SK-N-SH (cell line): Measurements from ENCODE around the gene RCBTB2. TPM values are rescaled to one million over a fixed set of nuclear protein-coding genes. Genes with fewer than 3 reads are reported as not detected.

Experiments used
- CTCF ChIA-PET: fragments of 300-600, 350-600 bp; formaldehyde crosslinking; extraction: SDS; loops from one replicate; lab custom pipeline; 2021; lab: Yijun Ruan, JAX
- POLR2A ChIA-PET: fragments of 350-600 bp; sonication (Branson Sonifier 250); formaldehyde crosslinking; extraction: SDS; loops from one replicate; lab custom pipeline; 2020; ENCODE audit warnings: antibody characterized with exemption, inconsistent platforms; lab: Yijun Ruan, JAX
- DNase-seq: peaks from one replicate; pipeline ENCODE4 v3.0.0; 2012
- H2AFZ ChIP-seq: fragments of 200-600 bp; sonication (generic); 2 replicates; pipeline ENCODE4 v1.8.1; 2016; ENCODE audit warnings: antibody characterized with exemption, mild to moderate bottlenecking, low read depth
- H3F3A ChIP-seq: fragments of 200-600 bp; sonication (generic); replicated peaks from 2 replicates; pipeline ENCODE3; 2016; ENCODE audit warnings: antibody characterized with exemption, mild to moderate bottlenecking; ENCODE audit not compliant: insufficient read depth
- H3K27ac ChIP-seq, 2 experiments: fragments of 200-500 bp in 1 of 2; fragments of 200-600 bp in 1 of 2; sonication (Bioruptor generic) in 1 of 2; sonication (generic), shearing (Covaris generic) in 1 of 2; 2 replicates each; pipeline versions ENCODE4 v1.5.1 to v1.6.1; 2014 to 2016; ENCODE audit warnings: low read depth in 2 of 2, inconsistent platforms in 1 of 2, low read length in 1 of 2, mild to moderate bottlenecking in 1 of 2, mixed read lengths in 1 of 2
- H3K27me3 ChIP-seq: fragments of 200-600 bp; sonication (generic), shearing (Covaris generic); 2 replicates; pipeline ENCODE4 v1.6.1; 2016; ENCODE audit warnings: mixed run types; ENCODE audit not compliant: insufficient read depth
- H3K36me3 ChIP-seq, 2 experiments: fragments of 200-500 bp in 1 of 2; fragments of 200-600 bp in 1 of 2; sonication (Bioruptor generic) in 1 of 2; sonication (generic) in 1 of 2; replicated peaks in 1 of 2; 2 replicates each; pipeline versions ENCODE3 to v1.5.1; 2014 to 2016; ENCODE audit warnings: low read length in 1 of 2, mild to moderate bottlenecking in 1 of 2; ENCODE audit not compliant: insufficient read depth in 2 of 2, control insufficient read depth in 1 of 2
- H3K4me1 ChIP-seq, 2 experiments: fragments of 200-500 bp in 1 of 2; fragments of 200-600 bp in 1 of 2; sonication (Bioruptor generic) in 1 of 2; sonication (generic), shearing (Covaris generic) in 1 of 2; 2 replicates each; pipeline versions ENCODE4 v1.5.1 to v1.6.1; 2014 to 2016; ENCODE audit warnings: low read depth in 1 of 2, low read length in 1 of 2, mixed run types in 1 of 2; ENCODE audit not compliant: insufficient read depth in 2 of 2, control insufficient read depth in 1 of 2
- H3K4me2 ChIP-seq: fragments of 200-600 bp; sonication (generic), shearing (Covaris generic); 2 replicates; pipeline ENCODE4 v1.6.1; 2017; ENCODE audit warnings: mixed run types
- H3K4me3 ChIP-seq, 2 experiments: fragments of 200-500 bp in 1 of 2; fragments of 200-600 bp in 1 of 2; sonication (Bioruptor generic) in 1 of 2; sonication (generic), shearing (Covaris generic) in 1 of 2; 2 replicates each; pipeline versions ENCODE4 v1.5.1 to v1.8.1; 2014 to 2016; ENCODE audit warnings: low read depth in 2 of 2, inconsistent platforms in 1 of 2, low read length in 1 of 2, mild to moderate bottlenecking in 1 of 2, mixed read lengths in 1 of 2, moderate library complexity in 1 of 2
- H3K79me2 ChIP-seq: fragments of 200-600 bp; sonication (generic); 2 replicates; pipeline ENCODE4 v1.8.1; 2017; ENCODE audit warnings: mild to moderate bottlenecking; ENCODE audit not compliant: insufficient read depth
- H3K9ac ChIP-seq: fragments of 200-600 bp; sonication (generic); 2 replicates; pipeline ENCODE4 v1.6.1; 2017; ENCODE audit warnings: mixed run types
- H3K9me2 ChIP-seq: fragments of 200-600 bp; sonication (generic); 2 replicates; pipeline ENCODE4 v1.6.1; 2017; ENCODE audit warnings: mixed run types
- H3K9me3 ChIP-seq: fragments of 200-600 bp; sonication (generic); 2 replicates; pipeline ENCODE4 v1.6.1; 2017; ENCODE audit warnings: mixed run types, mild to moderate bottlenecking, moderate library complexity
- H4K20me1 ChIP-seq: fragments of 200-600 bp; sonication (generic); 2 replicates; pipeline ENCODE4 v1.6.1; 2017; ENCODE audit warnings: mild to moderate bottlenecking, mixed run types; ENCODE audit not compliant: insufficient read depth
- CTCF ChIP-seq: fragments of 200-600 bp; sonication (generic); IDR thresholded peaks from 2 replicates; pipeline ENCODE4 v1.6.1; 2017; ENCODE audit warnings: antibody characterized with exemption, mild to moderate bottlenecking, moderate library complexity
- EP300 ChIP-seq, 2 experiments: IDR thresholded peaks; 2 replicates each; pipeline versions ENCODE4 v1.4.0 to v1.6.1; 2012; ENCODE audit warnings: borderline replicate concordance in 1 of 2, low read depth in 1 of 2, low read length in 1 of 2
- FOSL2 ChIP-seq: IDR thresholded peaks from 2 replicates; pipeline ENCODE4 v1.4.0; 2012; ENCODE audit warnings: low read depth, mild to moderate bottlenecking, moderate library complexity, borderline replicate concordance
- IRF3 ChIP-seq: fragments of 150-350 bp; IDR thresholded peaks from 2 replicates; pipeline ENCODE4 v1.6.1; 2016; ENCODE audit warnings: mild to moderate bottlenecking, low read depth, low read length
- JUND ChIP-seq: IDR thresholded peaks from 2 replicates; pipeline ENCODE4 v1.4.0; 2012
- NRF1 ChIP-seq: IDR thresholded peaks from 2 replicates; pipeline ENCODE4 v1.6.1; 2012; ENCODE audit warnings: low read depth, mild to moderate bottlenecking, low read length
- RAD21 ChIP-seq: IDR thresholded peaks from 2 replicates; pipeline ENCODE4 v1.6.1; 2012; ENCODE audit warnings: mild to moderate bottlenecking, low read length
- RXRA ChIP-seq: IDR thresholded peaks from 2 replicates; pipeline ENCODE4 v1.4.0; 2012; ENCODE audit warnings: low read depth, mild to moderate bottlenecking, borderline replicate concordance
- TCF12 ChIP-seq: IDR thresholded peaks from 2 replicates; pipeline ENCODE4 v1.4.0; 2012
- TEAD4 ChIP-seq: IDR thresholded peaks from 2 replicates; pipeline ENCODE4 v1.4.0; 2012; ENCODE audit warnings: mild to moderate bottlenecking, borderline replicate concordance; ENCODE audit not compliant: insufficient read depth
- USF2 ChIP-seq: fragments of 150-350 bp; IDR thresholded peaks from 2 replicates; pipeline ENCODE4 v1.6.1; 2017; ENCODE audit warnings: antibody characterized with exemption, low read length, low read depth, borderline replicate concordance
- YY1 ChIP-seq: IDR thresholded peaks from 2 replicates; pipeline ENCODE4 v1.4.0; 2012; ENCODE audit warnings: low read depth, mild to moderate bottlenecking
- WGBS: methylation state at CpG from one replicate; pipeline ENCODE4 v1.1.6; 2017; ENCODE audit warnings: low lambda C conversion rate; 5-methylcytosine and 5-hydroxymethylcytosine counted together
- polyA plus RNA-seq, 3 experiments: library from polyadenylated mRNA; depleted of rRNA; stranded (reverse); fragments of >200 nt; gene quantifications; 2 replicates each; pipeline ENCODE4 v1.2.3, GENCODE V29; 2012

RCBTB2 gene
- polyA plus RNA-seq, 1 of the 3 experiments (the other 2 are of a cell fraction): 2.8 TPM

- H3K9me3 ChIP-seq: no peaks in the 10 kb centered on the region
- no peaks in the 10 kb centered on the region for H3K79me2 ChIP-seq
- no peak overlapping the region for H3K4me3 ChIP-seq
- H3K27me3 ChIP-seq: no peaks in the 10 kb centered on the region
- no peaks in the 10 kb centered on the region for H4K20me1 ChIP-seq
- ChIA-PET CTCF (interaction anchor here (0.8 to 1.9 kb wide), 4 partner anchors 11 to 201 kb away, joined by 3 to 8 read pairs (median 4); no protein-coding TSS in a partner anchor), POLR2A (no interaction called here)
- H3K27ac ChIP-seq: no peak overlapping the region
- no peaks in the 10 kb centered on the region for H3K36me3 ChIP-seq
- peaks cover 4% of the 10 kb centered on the region for H3F3A ChIP-seq
- DNase-seq: no peak
- H3K9me2 ChIP-seq: no peaks in the 10 kb centered on the region
- TF ChIP-seq RXRA: no peak
- no peak for TF ChIP-seq TCF12
- no peak for TF ChIP-seq IRF3
- no peak for TF ChIP-seq JUND
- TF ChIP-seq TEAD4: no peak
- no peak for TF ChIP-seq RAD21
- no peak for TF ChIP-seq YY1
- TF ChIP-seq CTCF: no peak
- TF ChIP-seq EP300 (IDR thresholded peaks at IDR 0.05; ENCODE audit: borderline replicate concordance in 1 of 2, low read depth in 1 of 2, low read length in 1 of 2): no peak
- no peak for TF ChIP-seq FOSL2
- TF ChIP-seq NRF1: no peak
- no peak for TF ChIP-seq USF2
- H3K4me1 ChIP-seq: peaks cover 0 to 2% of the 10 kb centered on the region in 2 experiments; a peak in 2 of 4 replicates
- no peak overlapping the region for H3K9ac ChIP-seq
- WGBS: 75% methylated on average over 6 of the region's 6 CpGs
- no peak overlapping the region for H2AFZ ChIP-seq
- no peak overlapping the region for H3K4me2 ChIP-seq
Observed at GRCh38 chr13:48568370-48569103, 35.7 kb upstream of the RCBTB2 start.
